ENCODE measurements around the gene WDR81.

- TF ChIP-seq EHMT2 (IDR thresholded peaks at IDR 0.05; ENCODE audit: low read depth) (no peak), CTCF (IDR thresholded peaks at IDR 0.05) (no peak), SREBF2 (IDR thresholded peaks at IDR 0.05) (no peak), POLR2A (IDR thresholded peaks at IDR 0.05; ENCODE audit: low read length) (no peak), KDM5A (IDR thresholded peaks at IDR 0.05) (no peak), PBX3 (IDR thresholded peaks at IDR 0.05) (no peak), EP300 (IDR thresholded peaks at IDR 0.05) (no peak), MYC (IDR thresholded peaks at IDR 0.05; ENCODE audit: borderline replicate concordance, low read length) (no peak), HOXA7 (CRISPR knock-in tag; IDR thresholded peaks at IDR 0.05) (no peak), BHLHE40 (IDR thresholded peaks at IDR 0.05; ENCODE audit: low read depth, low read length) (no peak), E2F6 (IDR thresholded peaks at IDR 0.05; ENCODE audit: borderline replicate concordance, low read depth) (no peak), FOXS1 (CRISPR knock-in tag; IDR thresholded peaks at IDR 0.05) (no peak), CHD2 (IDR thresholded peaks at IDR 0.05; ENCODE audit: low read length, partially characterized antibody) (no peak)
Measured at GRCh38 chr17:1755827-1756262, 31.3 kb downstream of the WDR81 start.

All from A549 (cell line).